KMS-11 (cell line): Measurements from ENCODE around the gene USP15.

ENCODE experiments used
- H2AFZ ChIP-seq: fragments of 200-600 bp; sonication (generic); 2 replicates; pipeline ENCODE4 v1.6.1; 2016; ENCODE audit warnings: antibody characterized with exemption, mixed run types, low read depth
- H3K27ac ChIP-seq: fragments of 200-600 bp; sonication (generic); 2 replicates; pipeline ENCODE4 v1.6.1; 2016; ENCODE audit warnings: mild to moderate bottlenecking, mixed run types
- H3K27me3 ChIP-seq: fragments of 200-600 bp; sonication (generic); 2 replicates; pipeline ENCODE4 v1.6.1; 2017; ENCODE audit warnings: mild to moderate bottlenecking, low read depth, mixed run types, moderate library complexity; ENCODE audit not compliant: insufficient read depth
- H3K36me3 ChIP-seq: fragments of 200-600 bp; sonication (generic); 2 replicates; pipeline ENCODE4 v1.6.1; 2017; ENCODE audit warnings: mild to moderate bottlenecking, mixed run types; ENCODE audit not compliant: insufficient read depth
- H3K4me1 ChIP-seq: fragments of 200-600 bp; sonication (generic); 2 replicates; pipeline ENCODE4 v1.6.1; 2016; ENCODE audit warnings: mild to moderate bottlenecking, low read depth, mixed run types; ENCODE audit not compliant: poor library complexity, severe bottlenecking
- H3K4me2 ChIP-seq: fragments of 200-600 bp; sonication (generic); 2 replicates; pipeline ENCODE4 v1.7.0; 2016; ENCODE audit warnings: mild to moderate bottlenecking, mixed run types
- H3K4me3 ChIP-seq: fragments of 200-600 bp; sonication (generic); IDR thresholded peaks from 2 replicates; pipeline ENCODE4 v1.6.1; 2017; ENCODE audit warnings: low read depth, low read length, mixed read lengths; ENCODE audit not compliant: insufficient read depth
- H3K79me2 ChIP-seq: fragments of 200-600 bp; sonication (generic); 2 replicates; pipeline ENCODE4 v1.6.1; 2016; ENCODE audit warnings: low read depth, mixed run types; ENCODE audit not compliant: insufficient read depth
- H3K9ac ChIP-seq: fragments of 200-600 bp; sonication (generic); 2 replicates; pipeline ENCODE4 v1.6.1; 2016; ENCODE audit warnings: mild to moderate bottlenecking, mixed run types
- H4K20me1 ChIP-seq: fragments of 200-600 bp; sonication (generic); 2 replicates; pipeline ENCODE4 v1.6.1; 2016; ENCODE audit warnings: mild to moderate bottlenecking, mixed run types; ENCODE audit not compliant: insufficient read depth
- TF ChIP-seq, protein P1 (sequence below): fragments of 200-600 bp; sonication (generic); conservative IDR thresholded peaks from 2 replicates; pipeline ENCODE4 v1.6.1; 2017; ENCODE audit warnings: low read depth, mild to moderate bottlenecking, antibody characterized with exemption, low read length, moderate library complexity, mixed read lengths

USP15 gene

DNA sequence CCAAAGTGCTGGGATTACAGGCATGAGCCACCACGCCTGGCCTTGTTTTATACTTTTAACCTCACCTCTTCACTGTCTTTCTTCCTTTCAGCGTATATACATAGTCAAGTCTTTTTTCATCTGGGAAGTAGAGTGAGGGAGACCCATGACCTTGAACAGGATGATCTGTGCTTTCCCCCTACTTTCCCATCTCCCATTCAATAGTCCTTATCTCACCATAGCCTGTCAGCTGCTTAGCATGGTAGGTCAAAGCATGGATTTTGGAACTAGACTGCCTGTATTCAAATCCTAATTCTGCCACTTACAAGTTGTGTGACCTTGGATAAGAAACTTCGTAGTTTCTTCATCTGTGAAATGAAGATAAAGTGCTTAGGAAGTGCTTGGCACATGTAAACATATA, 110.0 kb downstream of the USP15 start:
- Histone ChIP-seq H3K27me3 (no peaks in the 10 kb centered on the region), H3K27ac (no peak overlapping the region), H4K20me1 (no peaks in the 10 kb centered on the region), H3K4me3 (no peak overlapping the region), H3K9ac (no peak overlapping the region), H2AFZ (no peak overlapping the region), H3K4me2 (no peak overlapping the region), H3K36me3 (no peaks in the 10 kb centered on the region), H3K4me1 (peaks cover 18% of the 10 kb centered on the region), H3K79me2 (peaks cover 15% of the 10 kb centered on the region; the same call in 1 of the 2 replicates)
- TF ChIP-seq, protein P1, sequence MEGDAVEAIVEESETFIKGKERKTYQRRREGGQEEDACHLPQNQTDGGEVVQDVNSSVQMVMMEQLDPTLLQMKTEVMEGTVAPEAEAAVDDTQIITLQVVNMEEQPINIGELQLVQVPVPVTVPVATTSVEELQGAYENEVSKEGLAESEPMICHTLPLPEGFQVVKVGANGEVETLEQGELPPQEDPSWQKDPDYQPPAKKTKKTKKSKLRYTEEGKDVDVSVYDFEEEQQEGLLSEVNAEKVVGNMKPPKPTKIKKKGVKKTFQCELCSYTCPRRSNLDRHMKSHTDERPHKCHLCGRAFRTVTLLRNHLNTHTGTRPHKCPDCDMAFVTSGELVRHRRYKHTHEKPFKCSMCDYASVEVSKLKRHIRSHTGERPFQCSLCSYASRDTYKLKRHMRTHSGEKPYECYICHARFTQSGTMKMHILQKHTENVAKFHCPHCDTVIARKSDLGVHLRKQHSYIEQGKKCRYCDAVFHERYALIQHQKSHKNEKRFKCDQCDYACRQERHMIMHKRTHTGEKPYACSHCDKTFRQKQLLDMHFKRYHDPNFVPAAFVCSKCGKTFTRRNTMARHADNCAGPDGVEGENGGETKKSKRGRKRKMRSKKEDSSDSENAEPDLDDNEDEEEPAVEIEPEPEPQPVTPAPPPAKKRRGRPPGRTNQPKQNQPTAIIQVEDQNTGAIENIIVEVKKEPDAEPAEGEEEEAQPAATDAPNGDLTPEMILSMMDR: no peak

DNA sequence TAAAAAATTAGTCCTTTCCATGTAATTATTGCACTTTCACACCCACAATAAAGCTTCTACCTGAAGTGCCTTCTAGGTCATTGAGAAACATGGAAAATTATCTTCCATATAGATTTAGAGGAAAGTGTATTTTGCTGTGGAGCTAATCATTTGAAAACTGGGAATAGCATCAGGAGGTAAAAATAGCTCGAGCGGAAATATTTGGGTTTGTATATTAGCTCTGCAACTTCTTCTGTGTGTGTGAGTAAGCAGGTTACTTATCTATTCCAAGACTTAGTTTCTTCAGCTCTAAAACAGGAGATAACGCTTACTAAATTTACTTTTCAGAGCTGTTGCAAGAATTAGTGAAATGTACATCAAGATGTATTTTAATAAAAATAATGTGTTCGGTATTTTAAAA, 111.5 kb downstream of the USP15 start:
- no peak overlapping the region for H2AFZ ChIP-seq
- H3K4me2 ChIP-seq: no peak overlapping the region
- H3K4me1 ChIP-seq: peaks cover 27% of the 10 kb centered on the region
- peaks cover 10% of the 10 kb centered on the region; the same call in 1 of the 2 replicates for H3K79me2 ChIP-seq
- H3K27ac ChIP-seq: no peak overlapping the region
- H3K36me3 ChIP-seq: no peaks in the 10 kb centered on the region
- TF ChIP-seq, protein P1: no peak
- no peak overlapping the region for H3K4me3 ChIP-seq
- no peak overlapping the region for H3K9ac ChIP-seq
- H4K20me1 ChIP-seq: no peaks in the 10 kb centered on the region
- no peaks in the 10 kb centered on the region for H3K27me3 ChIP-seq

DNA sequence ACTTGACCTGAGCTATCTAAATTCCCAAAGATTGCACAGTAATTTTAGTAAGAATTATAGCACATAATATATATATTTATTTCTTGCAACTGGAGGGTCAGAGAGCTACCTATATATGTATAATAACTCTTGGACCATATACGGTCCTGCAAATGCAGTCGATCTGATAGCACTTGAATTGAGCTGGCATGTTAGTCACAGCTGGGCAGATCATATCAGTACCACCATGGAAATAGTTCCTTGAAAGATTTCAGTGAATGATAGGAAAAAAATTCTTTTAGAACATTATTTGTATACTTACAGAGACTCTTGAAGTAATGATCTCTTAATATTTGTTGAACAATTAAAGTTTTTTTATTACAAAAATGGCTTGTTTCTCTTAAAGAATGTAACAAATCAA, 111.9 kb downstream of the USP15 start:
- Histone ChIP-seq H3K36me3 (no peaks in the 10 kb centered on the region), H3K4me1 (peaks cover 27% of the 10 kb centered on the region), H3K79me2 (peaks cover 10% of the 10 kb centered on the region; the same call in 1 of the 2 replicates), H3K4me3 (no peak overlapping the region), H3K27me3 (no peaks in the 10 kb centered on the region), H4K20me1 (no peaks in the 10 kb centered on the region), H3K27ac (no peak overlapping the region), H3K4me2 (no peak overlapping the region), H3K9ac (no peak overlapping the region), H2AFZ (no peak overlapping the region)
- TF ChIP-seq, protein P1: no peak

DNA sequence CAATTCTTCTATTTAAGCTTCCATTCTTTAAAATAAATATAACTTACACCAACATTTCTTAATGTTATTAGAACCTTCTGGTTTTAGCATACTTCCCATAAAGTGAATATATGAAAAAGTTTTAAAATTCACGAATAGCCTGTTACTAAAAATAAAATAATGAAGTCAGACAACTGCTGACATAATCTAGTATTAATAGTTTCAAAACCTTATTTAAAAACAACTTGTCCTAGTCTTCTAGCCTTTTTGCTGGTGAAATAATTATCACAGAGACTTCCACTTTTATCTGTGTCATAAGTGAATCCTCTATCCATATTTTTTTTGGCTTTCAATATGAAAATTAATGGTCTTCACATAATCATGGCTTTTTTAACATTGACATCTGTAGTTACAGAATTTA, 112.6 kb downstream of the USP15 start:
- Histone ChIP-seq H3K79me2 (peaks cover 6% of the 10 kb centered on the region; the same call in 1 of the 2 replicates), H3K36me3 (no peaks in the 10 kb centered on the region)

More for the DNA sequence above, 112.6 kb downstream of the USP15 start:
- H3K27ac ChIP-seq: no peak overlapping the region
- peaks cover 27% of the 10 kb centered on the region for H3K4me1 ChIP-seq
- TF ChIP-seq, protein P1: no peak
- no peak overlapping the region for H2AFZ ChIP-seq
- no peak overlapping the region for H3K4me2 ChIP-seq
- H3K9ac ChIP-seq: no peak overlapping the region
- no peaks in the 10 kb centered on the region for H4K20me1 ChIP-seq
- no peak overlapping the region for H3K4me3 ChIP-seq
- no peaks in the 10 kb centered on the region for H3K27me3 ChIP-seq
